22Rv1 (cell line): ENCODE measurements around the gene SH3PXD2A.

Experiments
- ZFX ChIP-seq: fragments of 450-650 bp; IDR thresholded peaks from 2 replicates; pipeline ENCODE4 v1.6.1; 2017; ENCODE audit warnings: antibody characterized with exemption, borderline replicate concordance
- TF ChIP-seq, protein P1 (sequence below): fragments of 450-650 bp; IDR thresholded peaks from 2 replicates; pipeline ENCODE4 v1.5.1; 2017; ENCODE audit warnings: mild to moderate bottlenecking

DNA sequence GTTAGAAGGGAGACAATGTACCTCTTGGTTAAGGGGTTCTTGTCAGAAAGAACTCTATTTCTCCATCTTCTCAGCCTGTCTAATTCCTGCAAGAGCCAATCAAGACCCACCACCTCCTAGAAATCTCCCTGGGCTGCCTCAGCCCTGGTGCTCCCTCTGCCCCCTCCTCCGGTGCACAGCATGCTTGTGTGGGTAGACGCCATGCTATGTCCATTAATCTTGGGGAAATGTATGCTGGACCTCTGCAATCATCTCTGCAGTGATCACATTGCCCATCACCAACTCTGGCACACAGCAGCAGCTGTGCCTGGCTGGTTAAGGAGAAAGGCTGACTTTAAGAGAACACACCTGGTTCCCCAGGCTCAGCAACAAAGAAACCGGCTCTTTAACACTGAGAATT, 37.3 kb downstream of the SH3PXD2A start:
- TF ChIP-seq, protein P1, sequence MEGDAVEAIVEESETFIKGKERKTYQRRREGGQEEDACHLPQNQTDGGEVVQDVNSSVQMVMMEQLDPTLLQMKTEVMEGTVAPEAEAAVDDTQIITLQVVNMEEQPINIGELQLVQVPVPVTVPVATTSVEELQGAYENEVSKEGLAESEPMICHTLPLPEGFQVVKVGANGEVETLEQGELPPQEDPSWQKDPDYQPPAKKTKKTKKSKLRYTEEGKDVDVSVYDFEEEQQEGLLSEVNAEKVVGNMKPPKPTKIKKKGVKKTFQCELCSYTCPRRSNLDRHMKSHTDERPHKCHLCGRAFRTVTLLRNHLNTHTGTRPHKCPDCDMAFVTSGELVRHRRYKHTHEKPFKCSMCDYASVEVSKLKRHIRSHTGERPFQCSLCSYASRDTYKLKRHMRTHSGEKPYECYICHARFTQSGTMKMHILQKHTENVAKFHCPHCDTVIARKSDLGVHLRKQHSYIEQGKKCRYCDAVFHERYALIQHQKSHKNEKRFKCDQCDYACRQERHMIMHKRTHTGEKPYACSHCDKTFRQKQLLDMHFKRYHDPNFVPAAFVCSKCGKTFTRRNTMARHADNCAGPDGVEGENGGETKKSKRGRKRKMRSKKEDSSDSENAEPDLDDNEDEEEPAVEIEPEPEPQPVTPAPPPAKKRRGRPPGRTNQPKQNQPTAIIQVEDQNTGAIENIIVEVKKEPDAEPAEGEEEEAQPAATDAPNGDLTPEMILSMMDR, result no peak
- TF ChIP-seq ZFX, result no peak
